ENCODE measurements around the gene KIF19. TPM values are rescaled to one million over a fixed set of nuclear protein-coding genes. Genes with fewer than 3 reads are reported as not detected.

Gene KIF19
- total RNA-seq, 1 donor: not detected

DNA sequence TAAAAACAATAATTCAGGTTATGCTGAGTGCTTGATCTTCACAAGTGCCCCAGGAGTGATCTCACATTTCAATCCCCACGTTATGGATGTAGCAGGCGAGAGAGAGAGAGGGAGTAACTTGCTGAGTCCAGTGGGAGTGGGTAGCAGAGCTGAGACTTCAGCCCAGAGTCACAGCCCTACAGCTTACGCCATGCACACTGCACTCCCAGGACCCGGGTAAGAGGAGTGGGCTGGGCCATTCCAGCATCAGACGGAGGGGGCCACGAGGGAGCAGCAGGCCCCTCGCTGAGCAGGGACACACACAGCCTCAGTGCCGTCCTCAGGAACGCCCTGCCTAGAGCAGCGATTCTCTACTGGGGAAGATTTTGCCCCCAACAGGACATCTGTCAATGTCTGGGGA lies 9.8 kb upstream of the KIF19 start:
- no peak overlapping the region for H3K4me3 ChIP-seq (ENCODE audit: low read depth, low read length)
- TF ChIP-seq CTCF (IDR thresholded peaks at IDR 0.05; ENCODE audit: insufficient read depth, low read length): no peak

DNA sequence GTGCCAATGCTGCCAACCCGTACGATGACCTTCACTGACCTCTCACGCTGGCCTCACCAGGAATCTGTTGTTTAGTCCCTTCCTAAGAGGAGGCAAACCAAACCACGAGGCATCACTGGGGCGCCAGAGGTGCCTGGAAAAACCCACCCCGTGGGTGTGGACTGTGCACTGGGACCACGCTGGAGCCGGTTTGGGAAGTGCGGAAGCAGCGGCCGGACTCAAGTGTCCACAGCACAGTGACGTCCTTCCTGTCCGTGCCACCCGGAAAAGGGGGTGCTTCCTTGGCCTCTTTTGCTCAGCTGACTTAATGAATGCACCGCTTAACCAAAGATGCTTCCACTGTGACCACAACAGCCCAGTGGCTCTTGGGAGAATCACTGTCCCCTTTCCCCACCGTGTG lies 9.0 kb upstream of the KIF19 start:
- H3K4me3 ChIP-seq (ENCODE audit: low read depth, low read length): no peak overlapping the region
- no peak for DNase-seq (ENCODE audit: low read depth)
- TF ChIP-seq CTCF (IDR thresholded peaks at IDR 0.05; ENCODE audit: insufficient read depth, low read length): no peak

More for the DNA sequence above, 9.8 kb upstream of the KIF19 start:
- no peak for DNase-seq (ENCODE audit: low read depth)

GRCh38 chr17:74318391-74318790 lies 7.6 kb upstream of the KIF19 start:
- H3K4me3 ChIP-seq (ENCODE audit: low read depth, low read length): no peak overlapping the region
- no peak for TF ChIP-seq CTCF (IDR thresholded peaks at IDR 0.05; ENCODE audit: insufficient read depth, low read length)

GRCh38 chr17:74324521-74324920 lies 1.5 kb upstream of the KIF19 start:
- TF ChIP-seq CTCF (IDR thresholded peaks at IDR 0.05; ENCODE audit: insufficient read depth, low read length): no peak
- DNase-seq (ENCODE audit: low read depth): no peak
- H3K4me3 ChIP-seq (ENCODE audit: low read depth, low read length): no peak overlapping the region

More at GRCh38 chr17:74318391-74318790, 7.6 kb upstream of the KIF19 start:
- no peak for DNase-seq (ENCODE audit: low read depth)

DNA sequence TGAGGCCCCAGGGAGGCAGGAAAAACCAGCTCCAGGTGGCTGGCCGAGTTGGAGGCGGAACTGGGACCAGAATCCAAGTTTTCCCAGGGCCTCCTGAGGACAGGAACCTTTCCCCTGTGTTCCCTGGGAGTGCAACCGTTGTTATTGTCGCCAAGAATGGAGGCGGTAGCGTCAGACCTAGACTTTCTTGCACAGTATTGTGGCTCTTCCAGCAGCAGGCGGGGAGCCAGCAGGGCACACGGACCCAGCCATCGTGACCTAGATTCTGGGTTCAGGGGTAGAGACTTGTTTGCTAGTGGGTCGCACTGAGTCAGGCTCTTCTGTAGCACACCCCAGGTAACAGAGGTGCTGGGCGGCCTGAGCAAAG lies 667 bp upstream of the KIF19 start:
- no peak for DNase-seq (ENCODE audit: low read depth)
- no peak for TF ChIP-seq CTCF (IDR thresholded peaks at IDR 0.05; ENCODE audit: insufficient read depth, low read length)
- no peak overlapping the region for H3K4me3 ChIP-seq (ENCODE audit: low read depth, low read length)

DNA sequence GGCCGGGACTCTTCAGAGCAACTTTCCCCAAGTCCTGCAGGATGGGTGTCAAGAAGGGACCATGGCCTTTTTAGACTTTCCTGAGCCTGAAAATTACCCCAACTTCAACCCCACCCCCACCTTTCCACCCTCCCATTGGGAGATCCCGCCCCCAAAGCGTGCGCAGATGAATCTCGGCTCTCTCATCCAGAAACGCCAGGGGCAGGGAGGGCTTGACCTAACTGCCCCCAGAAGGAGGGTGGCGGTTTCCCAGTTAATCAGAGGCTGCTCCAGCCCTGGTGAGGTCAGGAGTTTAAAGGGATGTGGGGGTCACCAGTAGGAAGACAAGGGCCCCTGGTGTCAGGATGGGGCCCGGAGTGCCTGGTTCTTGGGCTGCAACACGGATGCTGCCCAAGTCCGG lies 480 bp downstream of the KIF19 start:
- no peak for DNase-seq (ENCODE audit: low read depth)
- H3K4me3 ChIP-seq (ENCODE audit: low read depth, low read length): no peak overlapping the region
- TF ChIP-seq CTCF (IDR thresholded peaks at IDR 0.05; ENCODE audit: insufficient read depth, low read length): no peak

GRCh38 chr17:74328487-74328886 lies 2.5 kb downstream of the KIF19 start:
- TF ChIP-seq CTCF (IDR thresholded peaks at IDR 0.05; ENCODE audit: insufficient read depth, low read length): no peak
- DNase-seq (ENCODE audit: low read depth): no peak

More at GRCh38 chr17:74328487-74328886, 2.5 kb downstream of the KIF19 start:
- H3K4me3 ChIP-seq (ENCODE audit: low read depth, low read length): no peak overlapping the region

All from fibroblast of the aortic adventitia (primary cell).